CD4-positive, alpha-beta T cell (primary cell): Measurements from ENCODE around the gene TECPR1. TPM values are rescaled to one million over a fixed set of nuclear protein-coding genes. Genes with fewer than 3 reads are reported as not detected.

Source experiments
- ATAC-seq: fragments of 200-7000 bp; cut with Tn5 transposase; one replicate; pipeline ENCODE4 v1.10.0; 2022; ENCODE audit warnings: mild to moderate bottlenecking; ENCODE audit not compliant: poor library complexity
- CTCF ChIA-PET: fragments of 350-600 bp; sonication (Branson Sonifier 250); formaldehyde crosslinking; loops from one replicate; lab custom pipeline; 2021; ENCODE audit warnings: antibody characterized with exemption, inconsistent platforms; lab: Charles Lee
- POLR2A ChIA-PET: fragments of 350-600 bp; sonication (Branson Sonifier 250); formaldehyde crosslinking; loops from one replicate; lab custom pipeline; 2021; ENCODE audit warnings: antibody characterized with exemption, inconsistent platforms; lab: Charles Lee
- DNase-seq, 14 experiments: peaks; one replicate each; pipeline ENCODE4 v3.0.0-alpha.2; 2013 to 2020; ENCODE audit warnings: mixed read lengths in 2 of 14
- H3K27ac ChIP-seq, 2 donors: one replicate each; pipeline versions ENCODE4 v1.5.1 to v1.7.0; 2013; ENCODE audit warnings: low read length in 2 of 2, low read depth in 1 of 2, mild to moderate bottlenecking in 1 of 2
- H3K27me3 ChIP-seq, 2 experiments: 1 replicate in 1 of 2; 2 replicates in 1 of 2; pipeline versions ENCODE4 v1.6.1 to v1.7.0; 2013; ENCODE audit warnings: low read length in 2 of 2, control low read depth in 1 of 2, mild to moderate bottlenecking in 1 of 2, moderate library complexity in 1 of 2; ENCODE audit not compliant: insufficient read depth in 2 of 2, control insufficient read depth in 1 of 2
- H3K36me3 ChIP-seq: one replicate; pipeline ENCODE4 v1.6.1; 2013; ENCODE audit warnings: low read length, control low read depth; ENCODE audit not compliant: insufficient read depth
- H3K4me1 ChIP-seq: one replicate; pipeline ENCODE4 v1.6.1; 2013; ENCODE audit warnings: low read length, control low read depth; ENCODE audit not compliant: insufficient read depth
- H3K4me3 ChIP-seq: one replicate; pipeline ENCODE4 v1.5.1; 2013; ENCODE audit warnings: mild to moderate bottlenecking, low read length, moderate library complexity
- H3K9me3 ChIP-seq, 2 experiments: 1 replicate in 1 of 2; 2 replicates in 1 of 2; pipeline versions ENCODE4 v1.6.1 to v1.7.0; 2013; ENCODE audit warnings: low read length in 2 of 2, mild to moderate bottlenecking in 2 of 2, control low read depth in 1 of 2, moderate library complexity in 1 of 2; ENCODE audit not compliant: control insufficient read depth in 1 of 2, insufficient read depth in 1 of 2
- H3K27ac Mint-ChIP-seq: one replicate; pipeline ENCODE4 v1.8.0; 2020; ENCODE audit warnings: mixed read lengths
- H3K27me3 Mint-ChIP-seq: one replicate; pipeline ENCODE4 v1.8.0; 2021; ENCODE audit warnings: mixed read lengths
- H3K36me3 Mint-ChIP-seq: one replicate; pipeline ENCODE4 v1.8.0; 2021; ENCODE audit warnings: low read depth, mixed read lengths
- H3K4me1 Mint-ChIP-seq: one replicate; pipeline ENCODE4 v1.8.0; 2021; ENCODE audit warnings: low read depth, mixed read lengths
- H3K4me3 Mint-ChIP-seq: one replicate; pipeline ENCODE4 v1.8.0; 2020; ENCODE audit warnings: mild to moderate bottlenecking, mixed read lengths
- H3K9me3 Mint-ChIP-seq: one replicate; pipeline ENCODE4 v1.8.0; 2020; ENCODE audit warnings: mixed read lengths
- CTCF ChIP-seq: fragments of 200-600 bp; IDR thresholded peaks from one replicate; pipeline ENCODE4 v1.8.0; 2022; ENCODE audit warnings: antibody characterized with exemption, mild to moderate bottlenecking
- intact Hi-C, 2 experiments: fragments of 100-400 bp; cut with DNase I in 1 of 2; cut with micrococcal nuclease in 1 of 2; formaldehyde crosslinking; loops; one replicate each; pipeline versions ENCODE4 v1.15.1 to v1.9.0; 2023 to 2025; cut with DNase I, micrococcal nuclease
- total RNA-seq, 174 experiments: library from RNA in 2 of 174; stranded (reverse) in 2 of 174; gene quantifications; one replicate each; pipeline ENCODE4 v1.2.3 and lab custom pipeline; 2021 to 2026

The TECPR1 gene
- total RNA-seq, 2 experiments from 2014 or later, result 85.9 to 90.4 TPM

GRCh38 chr7:98231493-98232262 is 20.4 kb downstream of the TECPR1 start:
- Histone ChIP-seq H3K4me3 (no peak overlapping the region), H3K9me3 (no peaks in the 10 kb centered on the region), H3K27ac (no peak overlapping the region), H3K4me1 (no peaks in the 10 kb centered on the region), H3K36me3 (peaks cover 61% of the 10 kb centered on the region), H3K27me3 (no peaks in the 10 kb centered on the region)
- Mint-ChIP-seq H3K4me1 (no peaks in the 10 kb centered on the region), H3K27ac (no peak overlapping the region), H3K27me3 (no peaks in the 10 kb centered on the region), H3K36me3 (peaks cover 53% of the 10 kb centered on the region), H3K9me3 (no peaks in the 10 kb centered on the region), H3K4me3 (no peak overlapping the region)
- TF ChIP-seq CTCF, result no peak
- CTCF ChIA-PET, result no interaction called here
- POLR2A ChIA-PET, result interaction anchor here (1.6 kb wide), 1 partner anchor 19 kb away, joined by 7 read pairs; no protein-coding TSS in a partner anchor
- ATAC-seq, result no peak
- intact Hi-C loops, result no loop called here
- DNase-seq, result no peak

- Histone ChIP-seq H3K36me3 (peaks cover 59% of the 10 kb centered on the region), H3K4me1 (no peaks in the 10 kb centered on the region), H3K9me3 (no peaks in the 10 kb centered on the region), H3K4me3 (no peak overlapping the region), H3K27me3 (no peaks in the 10 kb centered on the region), H3K27ac (no peak overlapping the region)
- no peak for TF ChIP-seq CTCF
- no peak overlapping the region for H3K4me3 Mint-ChIP-seq
- no peaks in the 10 kb centered on the region for H3K27me3 Mint-ChIP-seq
- peak in 1 of 14 experiments; percentile 15 for DNase-seq
- ChIA-PET POLR2A (no interaction called here), CTCF (no interaction called here)
- no peak for ATAC-seq
- peaks cover 61% of the 10 kb centered on the region for H3K36me3 Mint-ChIP-seq
- H3K9me3 Mint-ChIP-seq, result no peaks in the 10 kb centered on the region
- intact Hi-C loops, result no loop called here
- no peaks in the 10 kb centered on the region for H3K4me1 Mint-ChIP-seq
- H3K27ac Mint-ChIP-seq, result no peak overlapping the region
These were observed 21.1 kb downstream of the TECPR1 start for GRCh38 chr7:98230746-98231471.

GRCh38 chr7:98229991-98230745 is 21.9 kb downstream of the TECPR1 start:
- POLR2A ChIA-PET, result no interaction called here
- Mint-ChIP-seq H3K36me3 (peaks cover 65% of the 10 kb centered on the region), H3K4me1 (no peaks in the 10 kb centered on the region), H3K4me3 (no peak overlapping the region), H3K27me3 (no peaks in the 10 kb centered on the region), H3K9me3 (no peaks in the 10 kb centered on the region), H3K27ac (no peak overlapping the region)
- no peak overlapping the region for H3K27ac ChIP-seq
- no peaks in the 10 kb centered on the region for H3K9me3 ChIP-seq
- no peak overlapping the region for H3K4me3 ChIP-seq
- no peak for TF ChIP-seq CTCF
- intact Hi-C loops, result no loop called here
- no peaks in the 10 kb centered on the region for H3K4me1 ChIP-seq
- CTCF ChIA-PET, result no interaction called here
- no peaks in the 10 kb centered on the region for H3K27me3 ChIP-seq
- no peak for DNase-seq
- no peak for ATAC-seq
- peaks cover 62% of the 10 kb centered on the region for H3K36me3 ChIP-seq
